ENCODE measurements around the gene ROBO1.

ROBO1 gene

GRCh38 chr3:78863306-78864203 lies 904.2 kb downstream of the ROBO1 start:
- no peak for DNase-seq

- DNase-seq = no peak
Observed at GRCh38 chr3:78861156-78861555, 906.6 kb downstream of the ROBO1 start.

- DNase-seq = no peak
Observed at GRCh38 chr3:78860567-78860966, 907.2 kb downstream of the ROBO1 start.

GRCh38 chr3:78858910-78859309 lies 908.9 kb downstream of the ROBO1 start:
- DNase-seq = no peak

- DNase-seq = no peak
Observed at GRCh38 chr3:78858174-78858573, 909.6 kb downstream of the ROBO1 start.

GRCh38 chr3:78857494-78858111 lies 910.2 kb downstream of the ROBO1 start:
- no peak for DNase-seq

- no peak for DNase-seq
Observed at GRCh38 chr3:78856164-78856563, 911.6 kb downstream of the ROBO1 start.

GRCh38 chr3:78855190-78855589 lies 912.6 kb downstream of the ROBO1 start:
- no peak for DNase-seq

GRCh38 chr3:78848392-78849288 lies 919.2 kb downstream of the ROBO1 start:
- DNase-seq = no peak

GRCh38 chr3:78847603-78848002 lies 920.2 kb downstream of the ROBO1 start:
- DNase-seq = no peak

- DNase-seq = no peak
Observed at GRCh38 chr3:78847203-78847602, 920.6 kb downstream of the ROBO1 start.

GRCh38 chr3:78846718-78847117 lies 921.1 kb downstream of the ROBO1 start:
- no peak for DNase-seq

- no peak for DNase-seq
Observed at GRCh38 chr3:78845605-78846004, 922.2 kb downstream of the ROBO1 start.

GRCh38 chr3:78844307-78844706 lies 923.5 kb downstream of the ROBO1 start:
- DNase-seq = no peak

GRCh38 chr3:78839693-78840092 lies 928.1 kb downstream of the ROBO1 start:
- DNase-seq = no peak

- DNase-seq = no peak
Observed at GRCh38 chr3:78838362-78838761, 929.4 kb downstream of the ROBO1 start.

- no peak for DNase-seq
Observed at GRCh38 chr3:78834910-78835309, 932.9 kb downstream of the ROBO1 start.

GRCh38 chr3:78832785-78833204 lies 935.0 kb downstream of the ROBO1 start:
- no peak for DNase-seq

- no peak for DNase-seq
Observed at GRCh38 chr3:78831446-78831972, 936.3 kb downstream of the ROBO1 start.

- DNase-seq = no peak
Observed at GRCh38 chr3:78830470-78830869, 937.3 kb downstream of the ROBO1 start.

- DNase-seq = no peak
Observed at GRCh38 chr3:78827618-78828017, 940.2 kb downstream of the ROBO1 start.

GRCh38 chr3:78825858-78826215 lies 942.0 kb downstream of the ROBO1 start:
- DNase-seq = no peak

Measured in CD4-positive, alpha-beta T cell treated with Interleukin-1 beta for 1 hour (primary cell).